Liver (tissue), 9 donors: ENCODE results near the gene ZNF74. TPM values are rescaled to one million over a fixed set of nuclear protein-coding genes. Genes with fewer than 3 reads are reported as not detected.
"Not testable (repeated sequence)": the region's sequence is repeated elsewhere in the genome, so short reads cannot be mapped to it uniquely, and the experiment has no call there.

Source experiments
- DNase-seq: peaks from one replicate; pipeline ENCODE4 v3.0.0-alpha.2; 2017; ENCODE audit warnings: low spot score
- H3K27ac ChIP-seq, 2 donors: one replicate each; pipeline ENCODE4 v1.7.0; 2013; ENCODE audit warnings: inconsistent platforms in 2 of 2, low read length in 2 of 2, control low read depth in 1 of 2, low read depth in 1 of 2, mild to moderate bottlenecking in 1 of 2
- H3K27me3 ChIP-seq, 4 donors: one replicate each; pipeline versions ENCODE4 v1.6.1 to v1.7.0; 2013; ENCODE audit warnings: low read length in 3 of 4, inconsistent platforms in 1 of 4, mild to moderate bottlenecking in 1 of 4, moderate library complexity in 1 of 4; ENCODE audit not compliant: control insufficient read depth in 4 of 4, insufficient read depth in 4 of 4
- H3K36me3 ChIP-seq, 4 donors: one replicate each; pipeline versions ENCODE4 v1.6.1 to v1.7.0; 2013; ENCODE audit warnings: low read length in 3 of 4, mild to moderate bottlenecking in 3 of 4, low read depth in 1 of 4, moderate library complexity in 1 of 4; ENCODE audit not compliant: control insufficient read depth in 4 of 4, insufficient read depth in 3 of 4
- H3K4me1 ChIP-seq, 4 donors: one replicate each; pipeline versions ENCODE4 v1.6.1 to v1.7.0; 2013; ENCODE audit warnings: low read length in 3 of 4, mild to moderate bottlenecking in 3 of 4, moderate library complexity in 1 of 4; ENCODE audit not compliant: control insufficient read depth in 4 of 4, insufficient read depth in 4 of 4
- H3K4me3 ChIP-seq, 3 donors: one replicate each; pipeline versions ENCODE4 v1.6.1 to v1.7.0; 2013; ENCODE audit warnings: low read length in 3 of 3, control low read depth in 1 of 3, low read depth in 1 of 3, mild to moderate bottlenecking in 1 of 3
- H3K9ac ChIP-seq, 2 donors: one replicate each; pipeline ENCODE4 v1.7.0; 2013; ENCODE audit warnings: low read length in 2 of 2, mild to moderate bottlenecking in 2 of 2, moderate library complexity in 2 of 2, control low read depth in 1 of 2, low read depth in 1 of 2
- H3K9me3 ChIP-seq, 4 donors: one replicate each; pipeline versions ENCODE4 v1.6.1 to v1.7.0; 2013; ENCODE audit warnings: low read length in 3 of 4; ENCODE audit not compliant: control insufficient read depth in 4 of 4
- WGBS: extraction: QIAGEN DNeasy Blood & Tissue Kit; methylation state at CpG from one replicate; pipeline ENCODE4 v1.1.7; 2013; 5-methylcytosine and 5-hydroxymethylcytosine counted together
- polyA plus RNA-seq, 2 donors: library from polyadenylated mRNA; stranded (reverse) in 1 of 2; unstranded in 1 of 2; fragments of 200-250 nt in 1 of 2; fragments of >200 nt in 1 of 2; fragmentation: Nextera tagmentation in 1 of 2; extraction: Ambion mirVana in 1 of 2; gene quantifications; one replicate each; pipeline versions ENCODE4 v1.2.1 to v1.2.3, GENCODE V29; 2013 to 2015
- total RNA-seq, 2 donors: library from RNA; depleted of rRNA; stranded (reverse); fragments of >200 nt; gene quantifications; one replicate each; pipeline ENCODE4 v1.2.3, GENCODE V29; 2014
- donor health status: healthy.
- donor health status: healthy.
- donor health status: healthy.
- donor health status: healthy.
- donor health status: healthy.

Gene ZNF74
- total and polyA plus RNA-seq, 4 donors: 0.99 to 5.0 (median 3.1) TPM

DNA sequence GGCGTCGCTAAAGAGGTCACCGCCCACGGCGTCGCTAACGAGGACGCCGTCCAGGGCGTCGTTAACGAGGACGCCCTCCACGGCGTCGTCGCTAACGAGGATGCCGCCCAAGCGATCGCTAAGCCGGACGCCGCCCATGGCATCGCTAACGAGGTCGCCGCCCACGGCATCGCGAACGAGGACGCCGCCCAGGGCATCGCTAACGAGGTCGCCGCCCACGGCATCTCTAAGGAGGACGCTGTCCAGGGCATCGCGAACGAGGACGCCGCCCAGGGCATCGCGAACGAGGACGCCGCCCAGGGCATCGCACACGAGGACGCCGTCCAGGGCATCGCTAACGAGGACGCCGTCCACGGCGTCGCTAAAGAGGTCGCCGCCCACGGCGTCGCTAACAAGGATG is 37.0 kb upstream of the ZNF74 start:
- H3K4me3 ChIP-seq: not testable (repeated sequence)

DNA sequence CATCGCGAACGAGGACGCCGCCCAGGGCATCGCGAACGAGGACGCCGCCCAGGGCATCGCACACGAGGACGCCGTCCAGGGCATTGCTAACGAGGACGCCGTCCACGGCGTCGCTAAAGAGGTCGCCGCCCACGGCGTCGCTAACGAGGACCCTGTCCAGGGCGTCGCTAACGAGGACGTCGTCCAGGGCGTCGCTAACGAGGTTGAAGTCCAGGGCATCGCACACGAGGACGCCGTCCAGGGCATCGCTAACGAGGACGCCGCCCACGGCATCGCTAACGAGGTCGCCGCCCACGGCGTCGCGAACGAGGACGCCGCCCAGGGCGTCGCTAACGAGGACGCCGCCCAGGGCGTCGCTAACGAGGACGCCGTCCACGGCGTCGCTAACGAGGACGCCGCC is 36.0 kb upstream of the ZNF74 start:
- not testable (repeated sequence) for H3K4me1 ChIP-seq, H3K36me3 ChIP-seq, H3K4me3 ChIP-seq, H3K27me3 ChIP-seq, H3K27ac ChIP-seq, DNase-seq, H3K9ac ChIP-seq, H3K9me3 ChIP-seq
- WGBS: 93% methylated on average over 56 of the region's 70 CpGs

More for the DNA sequence above, 37.0 kb upstream of the ZNF74 start:
- H3K36me3 ChIP-seq, H3K27me3 ChIP-seq, H3K27ac ChIP-seq, H3K4me1 ChIP-seq, H3K9me3 ChIP-seq, H3K9ac ChIP-seq, DNase-seq: not testable (repeated sequence)
- 93% methylated on average over 65 of the region's 66 CpGs for WGBS

DNA sequence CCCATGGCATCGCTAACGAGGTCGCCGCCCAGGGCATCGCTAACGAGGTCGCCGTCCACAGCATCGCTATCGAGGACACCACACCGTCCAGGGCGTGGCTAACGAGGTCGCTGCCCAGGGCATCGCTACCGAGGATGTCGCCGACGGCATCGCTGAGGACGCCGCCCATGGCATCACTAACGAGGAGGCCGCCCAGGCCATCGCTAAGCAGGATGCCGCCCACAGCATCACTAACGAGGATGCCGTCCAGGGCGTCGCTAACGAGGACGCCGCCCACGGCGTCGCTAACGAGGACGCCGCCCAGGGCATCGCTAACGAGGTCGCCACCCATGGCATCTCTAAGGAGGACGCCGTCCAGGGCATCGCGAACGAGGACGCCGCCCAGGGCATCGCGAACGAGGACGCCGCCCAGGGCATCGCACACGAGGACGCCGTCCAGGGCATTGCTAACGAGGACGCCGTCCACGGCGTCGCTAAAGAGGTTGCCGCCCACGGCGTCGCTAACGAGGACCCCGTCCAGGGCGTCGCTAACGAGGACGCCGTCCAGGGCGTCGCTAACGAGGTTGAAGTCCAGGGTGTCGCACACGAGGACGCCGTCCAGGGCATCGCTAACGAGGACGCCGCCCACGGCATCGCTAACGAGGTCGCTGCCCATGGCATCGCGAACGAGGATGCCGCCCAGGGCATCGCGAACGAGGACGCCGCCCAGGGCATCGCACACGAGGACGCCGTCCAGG is 35.3 kb upstream of the ZNF74 start:
- H3K36me3 ChIP-seq, DNase-seq, H3K4me3 ChIP-seq, H3K9me3 ChIP-seq, H3K9ac ChIP-seq, H3K27me3 ChIP-seq, H3K27ac ChIP-seq, H3K4me1 ChIP-seq: not testable (repeated sequence)
- 93% methylated on average over 95 of the region's 103 CpGs for WGBS

DNA sequence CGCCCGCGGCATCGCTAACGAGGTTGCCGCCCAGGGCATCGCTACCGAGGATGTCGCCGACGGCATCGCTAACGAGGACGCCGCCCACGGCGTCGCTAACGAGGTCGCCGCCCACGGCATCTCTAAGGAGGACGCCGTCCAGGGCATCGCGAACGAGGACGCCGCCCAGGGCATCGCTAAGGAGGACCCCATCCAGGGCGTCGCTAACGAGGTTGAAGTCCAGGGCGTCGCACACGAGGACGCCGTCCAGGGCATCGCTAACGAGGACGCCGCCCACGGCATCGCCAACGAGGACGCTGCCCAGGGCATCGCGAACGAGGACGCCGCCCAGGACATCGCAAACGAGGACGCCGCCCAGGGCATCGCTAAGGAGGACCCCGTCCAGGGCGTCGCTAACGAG is 33.7 kb upstream of the ZNF74 start:
- not testable (repeated sequence) for H3K4me1 ChIP-seq, H3K27me3 ChIP-seq, H3K9me3 ChIP-seq, H3K27ac ChIP-seq, DNase-seq, H3K9ac ChIP-seq, H3K4me3 ChIP-seq, H3K36me3 ChIP-seq
- 93% methylated on average over 60 of the region's 60 CpGs for WGBS

DNA sequence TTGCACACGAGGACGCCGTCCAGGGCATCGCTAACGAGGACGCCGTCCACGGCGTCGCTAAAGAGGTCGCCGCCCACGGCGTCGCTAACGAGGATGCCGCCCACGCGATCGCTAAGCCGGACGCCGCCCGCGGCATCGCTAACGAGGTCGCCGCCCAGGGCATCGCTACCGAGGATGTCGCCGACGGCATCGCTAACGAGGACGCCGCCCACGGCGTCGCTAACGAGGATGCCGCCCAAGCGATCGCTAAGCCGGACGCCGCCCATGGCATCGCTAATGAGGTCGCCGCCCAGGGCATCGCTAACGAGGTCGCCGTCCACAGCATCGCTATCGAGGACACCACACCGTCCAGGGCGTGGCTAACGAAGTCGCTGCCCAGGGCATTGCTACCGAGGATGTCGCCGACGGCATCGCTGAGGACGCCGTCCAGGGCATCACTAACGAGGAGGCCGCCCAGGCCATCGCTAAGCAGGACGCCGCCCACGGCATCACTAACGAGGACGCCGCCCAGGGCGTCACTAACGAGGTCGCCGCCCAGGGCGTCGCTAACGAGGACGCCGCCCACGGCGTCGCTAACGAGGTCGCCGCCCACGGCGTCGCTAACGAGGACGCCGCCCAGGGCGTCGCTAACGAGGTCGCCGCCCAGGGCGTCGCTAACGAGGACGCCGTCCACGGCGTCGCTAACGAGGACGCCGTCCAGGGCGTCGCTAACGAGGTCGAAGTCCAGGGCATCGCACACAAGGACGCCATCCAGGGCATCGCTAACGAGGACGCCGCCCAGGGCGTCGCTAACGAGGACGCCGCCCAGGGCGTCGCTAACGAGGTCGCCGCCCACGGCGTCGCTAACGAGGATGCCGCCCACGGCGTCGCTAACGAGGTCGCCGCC is 32.8 kb upstream of the ZNF74 start:
- not testable (repeated sequence) for H3K27me3 ChIP-seq, H3K9me3 ChIP-seq, H3K27ac ChIP-seq, DNase-seq, H3K9ac ChIP-seq, H3K4me3 ChIP-seq, H3K4me1 ChIP-seq, H3K36me3 ChIP-seq
- 92% methylated on average over 137 of the region's 145 CpGs for WGBS

DNA sequence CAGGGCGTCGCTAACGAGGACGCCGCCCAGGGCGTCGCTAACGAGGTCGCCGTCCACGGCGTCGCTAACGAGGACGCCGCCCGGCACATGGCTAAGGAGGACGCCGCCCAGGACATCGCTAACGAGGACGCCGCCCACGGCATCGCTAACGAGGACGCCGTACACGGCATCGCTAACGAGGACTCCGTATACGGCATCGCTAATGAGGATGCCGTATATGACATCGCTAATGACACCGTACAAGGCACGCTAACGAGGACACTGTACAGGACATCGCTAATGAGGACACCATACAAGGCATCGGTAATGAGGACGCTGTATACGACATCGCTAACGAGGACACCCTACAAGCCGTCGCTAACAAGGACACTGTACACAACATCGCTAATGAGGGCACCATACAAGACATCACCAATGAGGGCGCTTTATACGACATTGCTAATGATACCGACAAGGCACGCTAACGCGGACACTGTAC is 32.2 kb upstream of the ZNF74 start:
- H3K36me3 ChIP-seq, DNase-seq, H3K9ac ChIP-seq, H3K9me3 ChIP-seq, H3K27ac ChIP-seq, H3K4me1 ChIP-seq, H3K27me3 ChIP-seq, H3K4me3 ChIP-seq: not testable (repeated sequence)
- WGBS: 94% methylated on average over 54 of the region's 54 CpGs

DNA sequence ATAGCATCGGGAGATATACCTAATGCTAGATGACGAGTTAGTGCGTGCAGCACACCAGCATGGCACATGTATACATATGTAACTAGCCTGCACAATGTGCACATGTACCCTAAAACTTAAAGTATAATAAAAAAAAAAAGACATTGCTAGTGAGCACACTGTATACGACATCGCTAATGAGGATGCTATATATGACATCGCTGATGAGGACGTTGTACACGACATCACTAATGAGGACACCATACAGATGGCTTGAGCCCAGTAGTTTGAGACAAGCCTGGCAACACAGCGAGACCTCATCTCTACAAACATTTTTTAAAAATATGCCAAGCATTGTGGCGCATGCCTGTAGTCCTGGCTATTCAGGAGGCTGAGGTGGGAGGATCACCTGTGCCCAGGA is 31.5 kb upstream of the ZNF74 start:
- not testable (repeated sequence) for H3K36me3 ChIP-seq, H3K4me1 ChIP-seq, H3K9ac ChIP-seq, H3K4me3 ChIP-seq, H3K27ac ChIP-seq, H3K27me3 ChIP-seq, H3K9me3 ChIP-seq, DNase-seq
- 97% methylated on average over 10 of the region's 10 CpGs for WGBS

DNA sequence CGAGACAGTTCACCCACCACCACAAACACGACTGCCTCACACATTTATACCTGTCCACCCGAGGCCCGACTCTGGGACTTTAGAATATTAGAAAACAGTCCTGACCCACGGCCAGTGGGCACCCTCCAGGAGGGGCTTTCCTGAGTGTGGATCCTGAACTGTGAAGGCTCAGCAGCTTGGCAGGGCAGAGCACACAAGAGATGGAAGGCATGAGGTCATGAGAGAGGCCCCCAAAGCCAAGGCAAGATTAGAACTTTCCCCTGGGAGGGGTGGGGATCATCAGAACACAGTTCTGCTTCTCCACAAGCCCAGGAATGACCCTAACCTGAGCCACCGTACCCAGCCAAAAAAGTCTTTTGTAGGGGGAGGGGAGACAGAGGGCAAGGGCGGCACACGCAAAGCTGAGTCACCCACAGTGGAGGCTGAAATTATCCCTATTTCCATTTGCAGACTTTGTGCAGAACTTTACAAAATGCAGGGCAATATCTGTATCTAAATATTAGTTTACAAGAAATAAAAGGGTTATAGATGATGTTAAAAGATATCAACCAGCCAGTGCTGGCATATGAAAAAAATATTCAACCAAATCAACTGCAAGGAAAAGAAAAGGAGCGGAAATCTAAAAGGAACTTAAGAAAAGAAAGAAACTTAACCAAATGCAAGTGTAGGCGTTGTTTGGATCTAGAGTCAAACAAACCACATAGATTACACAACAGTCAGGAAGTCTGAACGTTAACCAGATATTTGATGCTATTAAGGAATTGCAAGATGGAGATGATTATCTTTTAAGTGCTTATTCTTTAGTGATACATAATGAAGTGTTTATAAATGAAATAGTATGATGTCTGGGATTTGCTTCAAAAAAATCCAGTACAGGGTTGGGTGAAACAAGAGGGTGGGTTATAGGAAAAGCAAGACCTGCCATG is 29.4 kb upstream of the ZNF74 start:
- not testable (repeated sequence) for H3K4me3 ChIP-seq, H3K9me3 ChIP-seq, H3K9ac ChIP-seq, H3K27ac ChIP-seq, H3K4me1 ChIP-seq, H3K27me3 ChIP-seq, DNase-seq, H3K36me3 ChIP-seq
- WGBS: 76% methylated on average over 11 of the region's 11 CpGs
